HepG2 (cell line): ENCODE results near the gene NOB1. TPM values are rescaled to one million over a fixed set of nuclear protein-coding genes. Genes with fewer than 3 reads are reported as not detected.

ENCODE experiments used
- AKAP8 ChIP-seq: sonication (generic); formaldehyde crosslinking; IDR thresholded peaks from 2 replicates; pipeline ENCODE4 v1.5.1; 2020; ENCODE audit warnings: mild to moderate bottlenecking, missing genetic modification reagents
- ARID5B ChIP-seq: IDR thresholded peaks from 2 replicates; pipeline ENCODE4 v1.4.0; 2020; ENCODE audit warnings: mild to moderate bottlenecking, missing genetic modification reagents
- ASH2L ChIP-seq: fragments of 300-600, 200-600 bp; sonication (generic); IDR thresholded peaks from 2 replicates; pipeline ENCODE4 v1.7.0; 2017; ENCODE audit warnings: low read depth, mild to moderate bottlenecking, moderate library complexity, mixed read lengths, low read length; ENCODE audit not compliant: insufficient read length
- ATF3 ChIP-seq: sonication (generic); formaldehyde crosslinking; IDR thresholded peaks from 2 replicates; pipeline ENCODE4 v1.4.0; 2020; ENCODE audit warnings: missing genetic modification reagents
- BCL6 ChIP-seq: IDR thresholded peaks from 2 replicates; pipeline ENCODE4 v1.6.1; 2016; ENCODE audit warnings: missing genetic modification reagents, missing compliant biosample characterization
- CBX1 ChIP-seq: IDR thresholded peaks from one replicate; pipeline ENCODE4 v1.6.1; 2016; ENCODE audit warnings: antibody characterized with exemption, low read depth
- CBX2 ChIP-seq, 2 experiments: fragments of 200-600 bp in 1 of 2; sonication (generic); formaldehyde crosslinking in 1 of 2; IDR thresholded peaks; 2 replicates each; pipeline versions ENCODE4 v1.7.0 to v1.8.1; 2018 to 2022; ENCODE audit warnings: low read depth in 2 of 2, low read length in 1 of 2, mild to moderate bottlenecking in 1 of 2, missing genetic modification reagents in 1 of 2
- FOSL2 ChIP-seq: sonication (generic); formaldehyde crosslinking; IDR thresholded peaks from 2 replicates; pipeline ENCODE4 v1.4.0; 2020; ENCODE audit warnings: missing genetic modification reagents
- FOXK1 ChIP-seq: sonication (generic); formaldehyde crosslinking; IDR thresholded peaks from 2 replicates; pipeline ENCODE4 v1.4.0; 2020; ENCODE audit warnings: low read depth, missing genetic modification reagents, borderline replicate concordance
- FOXM1 ChIP-seq: sonication (generic); formaldehyde crosslinking; IDR thresholded peaks from 2 replicates; pipeline ENCODE4 v1.5.0; 2020; ENCODE audit warnings: missing genetic modification reagents
- HDAC2 ChIP-seq: sonication (generic); formaldehyde crosslinking; IDR thresholded peaks from 2 replicates; pipeline ENCODE4 v1.4.0; 2020; ENCODE audit warnings: missing genetic modification reagents
- JUN ChIP-seq: sonication (generic); formaldehyde crosslinking; IDR thresholded peaks from 2 replicates; pipeline ENCODE4 v1.4.0; 2020; ENCODE audit warnings: mild to moderate bottlenecking, missing genetic modification reagents
- PLRG1 ChIP-seq: fragments of 450-650 bp; conservative IDR thresholded peaks from 2 replicates; pipeline ENCODE4 v1.6.1; 2016
- POGZ ChIP-seq: sonication (generic); formaldehyde crosslinking; IDR thresholded peaks from 2 replicates; pipeline ENCODE4 v1.4.0; 2020; ENCODE audit warnings: mild to moderate bottlenecking, missing genetic modification reagents
- RXRB ChIP-seq: IDR thresholded peaks from 2 replicates; pipeline ENCODE4 v1.6.1; 2016; ENCODE audit warnings: borderline replicate concordance, missing genetic modification reagents, missing compliant biosample characterization
- SNAPC4 ChIP-seq: sonication (generic); formaldehyde crosslinking; IDR thresholded peaks from 2 replicates; pipeline ENCODE4 v1.4.0; 2020; ENCODE audit warnings: mild to moderate bottlenecking, missing genetic modification reagents
- TP53 ChIP-seq: sonication (generic); formaldehyde crosslinking; conservative IDR thresholded peaks from 2 replicates; pipeline ENCODE4 v1.4.0; 2020; ENCODE audit warnings: missing genetic modification reagents
- ZFP82 ChIP-seq: sonication (generic); formaldehyde crosslinking; IDR thresholded peaks from 2 replicates; pipeline ENCODE4 v1.5.1; 2020; ENCODE audit warnings: mild to moderate bottlenecking, missing genetic modification reagents, borderline replicate concordance
- ZIK1 ChIP-seq: sonication (generic); formaldehyde crosslinking; IDR thresholded peaks from 2 replicates; pipeline ENCODE4 v1.5.0; 2020; ENCODE audit warnings: mild to moderate bottlenecking, low read depth, missing genetic modification reagents, borderline replicate concordance
- ZMYM4 ChIP-seq: sonication (generic); formaldehyde crosslinking; IDR thresholded peaks from 2 replicates; pipeline ENCODE4 v1.8.1; 2023; ENCODE audit warnings: mild to moderate bottlenecking, missing genetic modification reagents
- ZNF12 ChIP-seq: sonication (generic); formaldehyde crosslinking; IDR thresholded peaks from 2 replicates; pipeline ENCODE4 v1.5.0; 2020; ENCODE audit warnings: missing genetic modification reagents
- ZNF121 ChIP-seq: sonication (generic); formaldehyde crosslinking; IDR thresholded peaks from 2 replicates; pipeline ENCODE4 v1.5.0; 2020; ENCODE audit warnings: mild to moderate bottlenecking, missing genetic modification reagents
- ZNF274 ChIP-seq: sonication (generic); formaldehyde crosslinking; IDR thresholded peaks from 2 replicates; pipeline ENCODE4 v1.5.1; 2020; ENCODE audit warnings: mild to moderate bottlenecking, missing genetic modification reagents
- ZNF430 ChIP-seq: sonication (generic); formaldehyde crosslinking; IDR thresholded peaks from 2 replicates; pipeline ENCODE4 v1.9.0; 2021; ENCODE audit warnings: mild to moderate bottlenecking, missing genetic modification reagents
- polyA plus RNA-seq, 8 experiments: library from polyadenylated mRNA; depleted of rRNA in 3 of 8; stranded (reverse) in 7 of 8; unstranded in 1 of 8; fragments of >200 nt; fragmentation: Illumina TruSeq in 4 of 8; extraction: Trizol in 4 of 8; gene quantifications; 2 replicates each; pipeline versions ENCODE4 v1.2.1 to v1.2.3, GENCODE V29; 2011 to 2016; ENCODE audit warnings: low read depth in 4 of 8, missing spikeins in 1 of 8, mixed read lengths in 1 of 8; ENCODE audit not compliant: insufficient read depth in 1 of 8
- total RNA-seq, 5 experiments: library from RNA; depleted of rRNA; stranded (reverse); fragments of >200 nt; fragmentation: Illumina TruSeq; extraction: Trizol; gene quantifications; 2 replicates each; pipeline ENCODE4 v1.2.3, GENCODE V29; 2016; ENCODE audit warnings: low read depth in 1 of 5

Gene NOB1
- total and polyA plus RNA-seq, 2 of the 13 experiments (the other 11 are each of a cell fraction or from before 2014, with no cell fraction given), result 47.1 to 162 TPM

GRCh38 chr16:69787883-69788282, 33.2 kb upstream of the NOB1 start (continued):
- no peak for TF ChIP-seq SNAPC4 (CRISPR knock-in tag)
- no peak for TF ChIP-seq AKAP8
- TF ChIP-seq ATF3 (CRISPR knock-in tag), result peak; percentile 77
- no peak for TF ChIP-seq CBX1
- TF ChIP-seq ZIK1 (CRISPR knock-in tag), result no peak
- TF ChIP-seq RXRB (CRISPR knock-in tag), result peak; percentile 78
- TF ChIP-seq FOXM1 (CRISPR knock-in tag), result no peak
- no peak for TF ChIP-seq ASH2L
- 0 out of 2 replicates have a peak, but pooled peaks have one; percentile 38 for TF ChIP-seq ZNF274 (CRISPR knock-in tag)
- no peak for TF ChIP-seq ZFP82 (CRISPR knock-in tag)
- TF ChIP-seq ARID5B (CRISPR knock-in tag), result peak; percentile 42
- no peak for TF ChIP-seq TP53 (CRISPR knock-in tag)
- peak; percentile 41; the same call in 1 of the 2 replicates for TF ChIP-seq FOXK1 (CRISPR knock-in tag)
- no peak for TF ChIP-seq BCL6
- TF ChIP-seq POGZ (CRISPR knock-in tag), result peak; percentile 77
- no peak; the same call in 1 of the 2 replicates for TF ChIP-seq ZMYM4
- TF ChIP-seq ZNF121 (CRISPR knock-in tag), result no peak; the same call in 1 of the 2 replicates
- TF ChIP-seq ZNF430 (CRISPR knock-in tag), result no peak
- TF ChIP-seq FOSL2 (CRISPR knock-in tag), result peak; percentile 95
- peak; percentile 36; the same call in 1 of the 2 replicates for TF ChIP-seq JUN (CRISPR knock-in tag)
- TF ChIP-seq CBX2 (IDR thresholded peaks at IDR 0.05; ENCODE audit: low read depth, low read length), result no peak
- TF ChIP-seq CBX2 (CRISPR knock-in tag; IDR thresholded peaks at IDR 0.05; ENCODE audit: low read depth), result no peak
- peak; percentile 40; the same call in 1 of the 2 replicates for TF ChIP-seq HDAC2 (CRISPR knock-in tag)
- no peak for TF ChIP-seq PLRG1
- TF ChIP-seq ZNF12 (CRISPR knock-in tag), result no peak
